CD14-positive monocyte (primary cell): ENCODE results near the gene SOCS1. TPM values are rescaled to one million over a fixed set of nuclear protein-coding genes. Genes with fewer than 3 reads are reported as not detected.
A peak's percentile ranks its signal among the peaks of the same experiment; 100 is the strongest.

Source experiments
- DNase-seq, 3 donors: peaks; one replicate each; pipeline ENCODE4 v3.0.0-alpha.2; 2011 to 2022
- H2AFZ ChIP-seq: 2 replicates; pipeline ENCODE4 v1.6.0; 2012; ENCODE audit warnings: mild to moderate bottlenecking, low read depth, low read length, inconsistent platforms; ENCODE audit not compliant: insufficient read depth, poor library complexity, severe bottlenecking
- H3K27ac ChIP-seq, 2 donors: 1 replicate in 1 of 2; 2 replicates in 1 of 2; pipeline ENCODE4 v1.5.1; 2012 to 2013; ENCODE audit warnings: low read length in 2 of 2, control low read depth in 1 of 2, inconsistent platforms in 1 of 2, low read depth in 1 of 2, mild to moderate bottlenecking in 1 of 2
- H3K27me3 ChIP-seq, 2 donors: one replicate each; pipeline versions ENCODE4 v1.6.0 to v1.6.1; 2011 to 2013; ENCODE audit warnings: low read length in 2 of 2; ENCODE audit not compliant: control insufficient read depth in 2 of 2, insufficient read depth in 2 of 2
- H3K36me3 ChIP-seq, 2 donors: replicated peaks in 1 of 2; 1 replicate in 1 of 2; 2 replicates in 1 of 2; pipeline versions ENCODE4 v1.5.1 to v1.6.1; 2012 to 2013; ENCODE audit warnings: low read length in 2 of 2, control low read depth in 1 of 2, inconsistent platforms in 1 of 2, mild to moderate bottlenecking in 1 of 2; ENCODE audit not compliant: insufficient read depth in 2 of 2, control insufficient read depth in 1 of 2
- H3K4me1 ChIP-seq, 2 donors: 1 replicate in 1 of 2; 2 replicates in 1 of 2; pipeline versions ENCODE4 v1.5.1 to v1.6.1; 2012 to 2013; ENCODE audit warnings: low read length in 2 of 2, control low read depth in 1 of 2, inconsistent platforms in 1 of 2, mild to moderate bottlenecking in 1 of 2, moderate library complexity in 1 of 2; ENCODE audit not compliant: insufficient read depth in 2 of 2, control insufficient read depth in 1 of 2
- H3K4me2 ChIP-seq: replicated peaks from 2 replicates; pipeline ENCODE3; 2012; ENCODE audit warnings: low read length, moderate library complexity, mild to moderate bottlenecking; ENCODE audit not compliant: poor library complexity, severe bottlenecking; ENCODE audit errors: extremely low read depth
- H3K4me3 ChIP-seq, 3 experiments: fragments of 200-600 bp in 1 of 3; sonication (generic) in 1 of 3; replicated peaks in 1 of 3; 1 replicate in 2 of 3; 2 replicates in 1 of 3; pipeline ENCODE4 v1.5.1; 2011 to 2013; ENCODE audit warnings: low read length in 3 of 3, mild to moderate bottlenecking in 3 of 3, control low read depth in 2 of 3, low read depth in 2 of 3, inconsistent platforms in 1 of 3, moderate library complexity in 1 of 3
- H3K79me2 ChIP-seq: 2 replicates; pipeline ENCODE4 v1.6.0; 2012; ENCODE audit warnings: mild to moderate bottlenecking, control low read depth, inconsistent platforms, low read length, moderate library complexity; ENCODE audit not compliant: insufficient read depth
- H3K9ac ChIP-seq: 2 replicates; pipeline ENCODE4 v1.6.0; 2017; ENCODE audit warnings: low read length, mild to moderate bottlenecking; ENCODE audit not compliant: insufficient read depth, poor library complexity, severe bottlenecking
- H3K9me3 ChIP-seq, 2 donors: replicated peaks in 1 of 2; 1 replicate in 1 of 2; 2 replicates in 1 of 2; pipeline versions ENCODE4 v1.5.1 to v1.6.1; 2012 to 2013; ENCODE audit warnings: low read length in 2 of 2, control low read depth in 1 of 2; ENCODE audit not compliant: control insufficient read depth in 1 of 2, insufficient read depth in 1 of 2
- H4K20me1 ChIP-seq: 2 replicates; pipeline ENCODE4 v1.6.0; 2012; ENCODE audit warnings: mild to moderate bottlenecking, low read length, control low read depth, moderate library complexity; ENCODE audit not compliant: insufficient read depth
- H3K27ac Mint-ChIP-seq, 7 donors: one replicate each; pipeline ENCODE4 v1.8.0; 2020; ENCODE audit warnings: mild to moderate bottlenecking in 7 of 7, mixed read lengths in 7 of 7, moderate library complexity in 6 of 7, inconsistent platforms in 2 of 7
- H3K27me3 Mint-ChIP-seq, 3 donors: one replicate each; pipeline ENCODE4 v1.8.0; 2021 to 2022; ENCODE audit warnings: low read depth in 3 of 3, mild to moderate bottlenecking in 3 of 3, mixed read lengths in 3 of 3, moderate library complexity in 3 of 3, inconsistent platforms in 1 of 3
- H3K36me3 Mint-ChIP-seq, 2 donors: one replicate each; pipeline ENCODE4 v1.8.0; 2020; ENCODE audit warnings: mixed read lengths in 2 of 2, inconsistent platforms in 1 of 2, mild to moderate bottlenecking in 1 of 2
- H3K4me1 Mint-ChIP-seq: one replicate; pipeline ENCODE4 v1.8.0; 2020; ENCODE audit warnings: mild to moderate bottlenecking, mixed read lengths
- H3K4me3 Mint-ChIP-seq, 2 donors: one replicate each; pipeline ENCODE4 v1.8.0; 2020; ENCODE audit warnings: mild to moderate bottlenecking in 2 of 2, mixed read lengths in 2 of 2, moderate library complexity in 1 of 2
- H3K9me3 Mint-ChIP-seq, 7 donors: one replicate each; pipeline ENCODE4 v1.8.0; 2020 to 2022; ENCODE audit warnings: mixed read lengths in 7 of 7, mild to moderate bottlenecking in 6 of 7, moderate library complexity in 6 of 7, inconsistent platforms in 2 of 7
- CTCF ChIP-seq: fragments of 200-600 bp; IDR thresholded peaks from one replicate; pipeline ENCODE4 v1.8.0; 2022; ENCODE audit warnings: antibody characterized with exemption, mild to moderate bottlenecking
- WGBS: methylation state at CpG from one replicate; pipeline ENCODE4 v1.1.5; 2013; ENCODE audit warnings: missing lambda C conversion rate; ENCODE audit not compliant: insufficient coverage; 5-methylcytosine and 5-hydroxymethylcytosine counted together
- intact Hi-C, 2 donors: fragments of 100-400 bp; cut with micrococcal nuclease; formaldehyde crosslinking; loops; one replicate each; pipeline versions ENCODE4 v1.15.0 to v1.15.1; 2023
- polyA plus RNA-seq, 3 donors: library from polyadenylated mRNA; depleted of rRNA in 1 of 3; unstranded in 2 of 3; stranded (reverse) in 1 of 3; fragments of 300-500 nt in 2 of 3; fragments of >200 nt in 1 of 3; fragmentation: Illumina TruSeq in 2 of 3; gene quantifications; 1 replicate in 2 of 3; 2 replicates in 1 of 3; pipeline ENCODE4 v1.2.3, GENCODE V29; 2012 to 2021

SOCS1 gene
- polyA plus RNA-seq, 3 donors: 0.13 to 2.3 (median 0.35) TPM

GRCh38 chr16:11271610-11272009 lies 15.6 kb upstream of the SOCS1 start:
- intact Hi-C loops: no loop called here
- H3K4me3 Mint-ChIP-seq: peak overlapping the region in 1 of 2 donors; percentile 22
- DNase-seq: no peak
- 99% methylated on average over 10 of the region's 10 CpGs for WGBS
- H3K9me3 Mint-ChIP-seq: no peaks in the 10 kb centered on the region
- Histone ChIP-seq H3K4me3 (no peak overlapping the region), H3K27me3 (peaks cover 0 to 7% of the 10 kb centered on the region in 2 donors), H3K9me3 (no peaks in the 10 kb centered on the region), H3K4me2 (no peak overlapping the region), H3K36me3 (no peaks in the 10 kb centered on the region), H3K4me1 (no peaks in the 10 kb centered on the region), H2AFZ (no peak overlapping the region), H3K79me2 (no peaks in the 10 kb centered on the region), H3K9ac (no peak overlapping the region), H3K27ac (no peak overlapping the region), H4K20me1 (no peaks in the 10 kb centered on the region)
- peaks cover 2% of the 10 kb centered on the region for H3K4me1 Mint-ChIP-seq
- peaks cover 11 to 26% (median 18%) of the 10 kb centered on the region in 3 donors for H3K27me3 Mint-ChIP-seq
- no peak overlapping the region for H3K27ac Mint-ChIP-seq
- TF ChIP-seq CTCF: no peak
- no peaks in the 10 kb centered on the region for H3K36me3 Mint-ChIP-seq

- Mint-ChIP-seq H3K4me3 (no peak overlapping the region), H3K27ac (no peak overlapping the region), H3K9me3 (no peaks in the 10 kb centered on the region), H3K36me3 (no peaks in the 10 kb centered on the region), H3K4me1 (peaks cover 2% of the 10 kb centered on the region), H3K27me3 (peaks cover 12 to 28% (median 15%) of the 10 kb centered on the region in 3 donors)
- Histone ChIP-seq H3K79me2 (no peaks in the 10 kb centered on the region), H3K9me3 (no peaks in the 10 kb centered on the region), H3K4me1 (no peaks in the 10 kb centered on the region), H3K36me3 (no peaks in the 10 kb centered on the region), H4K20me1 (no peaks in the 10 kb centered on the region), H3K27ac (no peak overlapping the region), H3K4me3 (no peak overlapping the region), H3K9ac (no peak overlapping the region), H3K27me3 (peaks cover 0 to 7% of the 10 kb centered on the region in 2 donors), H2AFZ (no peak overlapping the region), H3K4me2 (no peak overlapping the region)
- intact Hi-C loops: no loop called here
- no peak for DNase-seq
- no CpG with 5 or more reads among the region's 2 CpGs for WGBS
- TF ChIP-seq CTCF: no peak
These were observed 14.7 kb upstream of the SOCS1 start for GRCh38 chr16:11270602-11271162.
